Lung (tissue), 12 donors: ENCODE data around the gene CYP39A1. TPM values are rescaled to one million over a fixed set of nuclear protein-coding genes. Genes with fewer than 3 reads are reported as not detected.

Experiments
- ATAC-seq: fragments of 200-7000 bp; cut with Tn5 transposase; one replicate; pipeline ENCODE4 v1.9.1; 2020; ENCODE audit warnings: moderate number of reproducible peaks; ENCODE audit not compliant: insufficient read depth, low FRiP score
- DNase-seq, 3 donors: peaks; one replicate each; pipeline ENCODE4 v3.0.0-alpha.2; 2013 to 2017
- H3K27ac ChIP-seq, 2 donors: one replicate each; pipeline ENCODE4 v1.5.1; 2013; ENCODE audit warnings: mild to moderate bottlenecking in 2 of 2, moderate library complexity in 2 of 2, control low read depth in 1 of 2, inconsistent platforms in 1 of 2, low read depth in 1 of 2, low read length in 1 of 2
- H3K27me3 ChIP-seq, 3 donors: one replicate each; pipeline ENCODE4 v1.5.1; 2013; ENCODE audit warnings: low read length in 2 of 3; ENCODE audit not compliant: control insufficient read depth in 3 of 3, insufficient read depth in 3 of 3
- H3K36me3 ChIP-seq, 4 donors: one replicate each; pipeline ENCODE4 v1.5.1; 2013; ENCODE audit warnings: low read length in 4 of 4, mild to moderate bottlenecking in 1 of 4, moderate library complexity in 1 of 4; ENCODE audit not compliant: control insufficient read depth in 4 of 4, insufficient read depth in 4 of 4
- H3K4me1 ChIP-seq, 5 donors: one replicate each; pipeline ENCODE4 v1.5.1; 2013; ENCODE audit warnings: low read length in 5 of 5, mild to moderate bottlenecking in 2 of 5, moderate library complexity in 1 of 5; ENCODE audit not compliant: control insufficient read depth in 5 of 5, insufficient read depth in 5 of 5
- H3K4me3 ChIP-seq: one replicate; pipeline ENCODE4 v1.5.1; 2013; ENCODE audit warnings: mild to moderate bottlenecking, control low read depth, moderate library complexity
- H3K9ac ChIP-seq, 2 donors: one replicate each; pipeline ENCODE4 v1.5.1; 2013; ENCODE audit warnings: low read length in 2 of 2, control low read depth in 1 of 2; ENCODE audit not compliant: insufficient read depth in 1 of 2
- H3K9me3 ChIP-seq, 4 donors: one replicate each; pipeline ENCODE4 v1.5.1; 2013; ENCODE audit warnings: low read length in 3 of 4, mild to moderate bottlenecking in 1 of 4, moderate library complexity in 1 of 4; ENCODE audit not compliant: control insufficient read depth in 4 of 4, insufficient read depth in 3 of 4
- WGBS, 2 donors: extraction: QIAGEN DNeasy Blood & Tissue Kit; methylation state at CpG; one replicate each; pipeline ENCODE4 v1.1.7; 2013; 5-methylcytosine and 5-hydroxymethylcytosine counted together
- polyA plus RNA-seq, 2 donors: library from polyadenylated mRNA; stranded (reverse); fragments of 200-250 nt; gene quantifications; one replicate each; pipeline ENCODE4 v1.2.1, GENCODE V29; 2013
- total RNA-seq, 2 donors: library from RNA; depleted of rRNA in 1 of 2; stranded (reverse); fragments of >200 nt in 1 of 2; gene quantifications; one replicate each; pipeline ENCODE4 v1.2.1, GENCODE V29; 2014 to 2021
- TF ChIP-seq, protein P1 (sequence below): IDR thresholded peaks from 2 replicates; pipeline ENCODE4 v1.5.1; 2012; ENCODE audit warnings: mild to moderate bottlenecking; ENCODE audit errors: control extremely low read depth, extremely low read depth
- donor health status: control.
- donor health status: control.
- donor health status: Bipolar disorder and iron deficiency.
- donor health status: healthy.
- donor health status: DM: yes; HTN: yes; CAD: no.

Gene CYP39A1
- total and polyA plus RNA-seq, 4 donors: 2.2 to 14.4 (median 5.0) TPM

DNA sequence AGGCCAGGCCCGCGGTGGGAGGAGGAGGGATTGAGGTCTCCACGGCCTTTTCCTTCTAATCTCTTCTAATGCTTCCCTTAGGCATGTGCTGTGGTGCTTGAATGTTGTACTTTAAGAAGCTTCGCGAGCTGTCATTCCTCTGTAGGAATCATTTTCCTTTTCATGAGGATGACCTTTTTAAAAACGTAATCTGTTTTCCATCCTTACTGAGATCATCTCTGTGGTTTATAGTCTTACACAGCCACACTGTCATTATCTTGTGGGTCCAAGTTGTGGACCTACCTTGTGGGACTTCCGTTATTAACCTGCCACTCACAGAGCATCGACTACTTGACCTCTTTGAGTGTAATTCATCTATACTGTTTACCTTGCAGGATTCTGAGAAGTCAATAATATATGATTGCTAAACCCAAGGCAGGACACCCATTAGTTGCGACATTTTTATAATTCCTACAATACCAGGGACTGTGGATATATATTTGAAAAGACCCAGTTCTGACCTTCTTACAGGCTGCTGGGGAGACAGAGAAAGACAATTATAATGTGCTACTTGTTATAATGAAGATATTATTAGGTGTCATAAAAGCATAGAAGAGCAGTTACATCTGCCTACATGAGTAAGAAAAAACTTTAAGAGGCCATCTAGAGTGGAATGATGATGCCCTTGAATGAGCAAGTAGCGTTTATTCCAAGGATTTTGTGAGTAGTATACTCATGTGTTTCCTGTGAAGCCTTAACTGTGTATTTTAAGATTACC, 999 bp upstream of the CYP39A1 start:
- H3K27me3 ChIP-seq: no peaks in the 10 kb centered on the region
- DNase-seq (peak in 2 of 3 donors; percentile 70 to 76), ATAC-seq (no peak)
- no peaks in the 10 kb centered on the region for H3K36me3 ChIP-seq
- peaks cover 0 to 25% (median 0%) of the 10 kb centered on the region in 5 donors for H3K4me1 ChIP-seq
- TF ChIP-seq, protein P1, sequence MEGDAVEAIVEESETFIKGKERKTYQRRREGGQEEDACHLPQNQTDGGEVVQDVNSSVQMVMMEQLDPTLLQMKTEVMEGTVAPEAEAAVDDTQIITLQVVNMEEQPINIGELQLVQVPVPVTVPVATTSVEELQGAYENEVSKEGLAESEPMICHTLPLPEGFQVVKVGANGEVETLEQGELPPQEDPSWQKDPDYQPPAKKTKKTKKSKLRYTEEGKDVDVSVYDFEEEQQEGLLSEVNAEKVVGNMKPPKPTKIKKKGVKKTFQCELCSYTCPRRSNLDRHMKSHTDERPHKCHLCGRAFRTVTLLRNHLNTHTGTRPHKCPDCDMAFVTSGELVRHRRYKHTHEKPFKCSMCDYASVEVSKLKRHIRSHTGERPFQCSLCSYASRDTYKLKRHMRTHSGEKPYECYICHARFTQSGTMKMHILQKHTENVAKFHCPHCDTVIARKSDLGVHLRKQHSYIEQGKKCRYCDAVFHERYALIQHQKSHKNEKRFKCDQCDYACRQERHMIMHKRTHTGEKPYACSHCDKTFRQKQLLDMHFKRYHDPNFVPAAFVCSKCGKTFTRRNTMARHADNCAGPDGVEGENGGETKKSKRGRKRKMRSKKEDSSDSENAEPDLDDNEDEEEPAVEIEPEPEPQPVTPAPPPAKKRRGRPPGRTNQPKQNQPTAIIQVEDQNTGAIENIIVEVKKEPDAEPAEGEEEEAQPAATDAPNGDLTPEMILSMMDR: no peak
- H3K9me3 ChIP-seq: no peaks in the 10 kb centered on the region
- H3K4me3 ChIP-seq: peak overlapping the region; percentile 94
- H3K9ac ChIP-seq: peak overlapping the region in 1 of 2 donors; percentile 14
- peak overlapping the region; percentile 89 to 90 for H3K27ac ChIP-seq
- WGBS, 2 donors: 23 to 33% methylated on average over 10 of the region's 10 CpGs

GRCh38 chr6:46652232-46652602, 401 bp downstream of the CYP39A1 start:
- Histone ChIP-seq H3K27me3 (no peaks in the 10 kb centered on the region), H3K27ac (peak overlapping the region; percentile 81 to 82), H3K9me3 (no peaks in the 10 kb centered on the region), H3K9ac (peak overlapping the region; percentile 80 to 93), H3K36me3 (no peaks in the 10 kb centered on the region), H3K4me3 (peak overlapping the region; percentile 94), H3K4me1 (peaks cover 0 to 25% (median 0%) of the 10 kb centered on the region in 5 donors)
- no peak for DNase-seq
- TF ChIP-seq, protein P1: no peak
- 3 to 4% methylated on average over 6 of the region's 6 CpGs for WGBS, 2 donors
- ATAC-seq: no peak

GRCh38 chr6:46651816-46652215, 802 bp downstream of the CYP39A1 start:
- Histone ChIP-seq H3K27ac (peak overlapping the region in 1 of 2 donors; percentile 81), H3K4me1 (peaks cover 0 to 25% (median 0%) of the 10 kb centered on the region in 5 donors), H3K9me3 (no peaks in the 10 kb centered on the region), H3K27me3 (no peaks in the 10 kb centered on the region), H3K9ac (peak overlapping the region; percentile 80 to 93), H3K4me3 (no peak overlapping the region), H3K36me3 (no peaks in the 10 kb centered on the region)
- DNase-seq: peak in 2 of 3 donors; percentile 63 to 72
- TF ChIP-seq, protein P1: no peak
- no peak for ATAC-seq
- 24 to 33% methylated on average over 8 of the region's 8 CpGs for WGBS, 2 donors
